HepG2 (cell line): ENCODE data around the gene DUSP12. TPM values are rescaled to one million over a fixed set of nuclear protein-coding genes. Genes with fewer than 3 reads are reported as not detected.

Experiments
- BHLHE40 ChIP-seq: IDR thresholded peaks from 2 replicates; pipeline ENCODE4 v1.6.1; 2011; ENCODE audit warnings: low read length, improper control_type of control experiment
- DNMT3B ChIP-seq: conservative IDR thresholded peaks from 2 replicates; pipeline ENCODE4 v1.6.1; 2016; ENCODE audit warnings: missing biosample characterization, control low read depth
- ELF3 ChIP-seq: IDR thresholded peaks from 2 replicates; pipeline ENCODE4 v1.6.1; 2016; ENCODE audit warnings: missing genetic modification reagents, missing compliant biosample characterization
- KDM5B ChIP-seq: sonication (generic); formaldehyde crosslinking; IDR thresholded peaks from 2 replicates; pipeline ENCODE4 v1.4.0; 2020; ENCODE audit warnings: missing genetic modification reagents, mild to moderate bottlenecking, borderline replicate concordance
- MAFF ChIP-seq: IDR thresholded peaks from 2 replicates; pipeline ENCODE4 v1.6.1; 2011; ENCODE audit warnings: low read depth, low read length, improper control_type of control experiment
- MED1 ChIP-seq: sonication (generic); formaldehyde crosslinking; IDR thresholded peaks from 2 replicates; pipeline ENCODE4 v1.4.0; 2020; ENCODE audit warnings: missing genetic modification reagents
- MXD4 ChIP-seq: IDR thresholded peaks from 2 replicates; pipeline ENCODE4 v1.6.1; 2016; ENCODE audit warnings: mild to moderate bottlenecking, missing biosample characterization, missing genetic modification reagents
- RNF2 ChIP-seq: fragments of 450-650 bp; conservative IDR thresholded peaks from 2 replicates; pipeline ENCODE4 v1.6.1; 2016; ENCODE audit warnings: low read depth
- SRSF1 ChIP-seq: fragments of 200-400 bp; formaldehyde crosslinking; optimal IDR thresholded peaks from 2 replicates; pipeline ENCODE3; 2017; ENCODE audit warnings: mild to moderate bottlenecking, low read depth, low read length, moderate library complexity
- YEATS4 ChIP-seq: sonication (generic); formaldehyde crosslinking; IDR thresholded peaks from 2 replicates; pipeline ENCODE4 v1.4.0; 2020; ENCODE audit warnings: missing genetic modification reagents, borderline replicate concordance
- ZBTB38 ChIP-seq: sonication (generic); formaldehyde crosslinking; IDR thresholded peaks from 2 replicates; pipeline ENCODE4 v1.5.1; 2020; ENCODE audit warnings: mild to moderate bottlenecking, missing genetic modification reagents
- ZFAT ChIP-seq: sonication (generic); formaldehyde crosslinking; conservative IDR thresholded peaks from 2 replicates; pipeline ENCODE4 v1.8.1; 2023; ENCODE audit warnings: missing genetic modification reagents, inconsistent platforms
- ZNF317 ChIP-seq: sonication (generic); formaldehyde crosslinking; IDR thresholded peaks from 2 replicates; pipeline ENCODE4 v1.5.0; 2020; ENCODE audit warnings: mild to moderate bottlenecking, missing genetic modification reagents
- ZNF326 ChIP-seq: sonication (generic); formaldehyde crosslinking; IDR thresholded peaks from 2 replicates; pipeline ENCODE4 v1.4.0; 2020; ENCODE audit warnings: missing genetic modification reagents, borderline replicate concordance
- ZNF678 ChIP-seq: sonication (generic); formaldehyde crosslinking; IDR thresholded peaks from 2 replicates; pipeline ENCODE4 v1.4.0; 2020; ENCODE audit warnings: mild to moderate bottlenecking, missing genetic modification reagents
- ZNF792 ChIP-seq: IDR thresholded peaks from 2 replicates; pipeline ENCODE4 v1.6.1; 2016
- polyA plus RNA-seq, 8 experiments: library from polyadenylated mRNA; depleted of rRNA in 3 of 8; stranded (reverse) in 7 of 8; unstranded in 1 of 8; fragments of >200 nt; fragmentation: Illumina TruSeq in 4 of 8; extraction: Trizol in 4 of 8; gene quantifications; 2 replicates each; pipeline versions ENCODE4 v1.2.1 to v1.2.3, GENCODE V29; 2011 to 2016; ENCODE audit warnings: low read depth in 4 of 8, missing spikeins in 1 of 8, mixed read lengths in 1 of 8; ENCODE audit not compliant: insufficient read depth in 1 of 8
- total RNA-seq, 5 experiments: library from RNA; depleted of rRNA; stranded (reverse); fragments of >200 nt; fragmentation: Illumina TruSeq; extraction: Trizol; gene quantifications; 2 replicates each; pipeline ENCODE4 v1.2.3, GENCODE V29; 2016; ENCODE audit warnings: low read depth in 1 of 5
- TF ChIP-seq, protein P1 (sequence below): sonication (generic); formaldehyde crosslinking; IDR thresholded peaks from 2 replicates; pipeline ENCODE4 v1.5.1; 2020; ENCODE audit warnings: mild to moderate bottlenecking, missing genetic modification reagents, borderline replicate concordance
- TF ChIP-seq, protein P2 (sequence below): sonication (generic); formaldehyde crosslinking; IDR thresholded peaks from 2 replicates; pipeline ENCODE4 v1.5.0; 2020; ENCODE audit warnings: mild to moderate bottlenecking, missing genetic modification reagents
- TF ChIP-seq, protein P3 (sequence below): sonication (generic); formaldehyde crosslinking; IDR thresholded peaks from 2 replicates; pipeline ENCODE4 v1.8.1; 2023; ENCODE audit warnings: mild to moderate bottlenecking, inconsistent platforms, moderate library complexity, missing genetic modification reagents, borderline replicate concordance
- TF ChIP-seq, protein P4 (sequence below): sonication (generic); formaldehyde crosslinking; IDR thresholded peaks from 2 replicates; pipeline ENCODE4 v1.8.1; 2023; ENCODE audit warnings: missing genetic modification reagents, mild to moderate bottlenecking, borderline replicate concordance

DUSP12 gene
- total and polyA plus RNA-seq, 2 of the 13 experiments (the other 11 are each of a cell fraction or from before 2014, with no cell fraction given), result 36.7 to 37.1 TPM

DNA sequence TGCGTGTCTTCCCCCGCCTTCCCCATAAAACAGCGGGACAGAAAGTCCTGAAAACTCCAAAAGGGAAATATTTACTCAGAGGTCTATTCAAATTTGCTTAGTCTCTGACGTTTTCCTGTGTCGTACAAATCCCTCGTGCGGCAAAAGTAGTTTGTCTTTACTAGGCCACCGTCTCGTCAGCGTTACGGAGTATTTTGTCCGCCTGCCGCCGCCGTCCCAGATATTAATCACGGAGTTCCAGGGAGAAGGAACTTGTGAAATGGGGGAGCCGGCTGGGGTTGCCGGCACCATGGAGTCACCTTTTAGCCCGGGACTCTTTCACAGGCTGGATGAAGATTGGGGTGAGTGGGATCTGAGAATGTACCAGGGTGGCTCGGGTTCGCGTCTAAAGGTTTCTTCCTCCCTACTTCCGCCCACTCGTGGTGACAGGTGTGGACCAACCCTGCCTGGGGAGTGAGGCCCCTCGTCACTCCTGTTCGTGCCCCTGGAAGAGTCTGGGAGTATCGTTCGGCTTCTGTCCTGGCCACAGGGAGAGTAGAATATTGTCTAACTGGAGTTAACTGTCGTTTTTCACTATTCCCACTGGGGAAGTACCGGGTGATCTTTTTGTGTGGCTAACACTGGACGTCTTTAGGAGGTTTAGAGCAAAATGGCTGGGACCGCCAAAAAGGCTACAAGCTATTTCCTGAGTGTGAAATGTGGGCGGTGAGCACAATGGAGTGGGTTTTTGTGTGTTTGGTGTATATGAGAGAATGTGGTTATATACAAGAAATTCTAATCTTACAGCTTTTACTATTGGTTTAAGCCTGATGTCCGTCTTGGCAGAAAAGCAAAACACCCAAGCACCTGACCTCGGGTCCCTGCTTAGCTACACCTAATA, 16.8 kb downstream of the DUSP12 start, which contains the start of gene ATF6 (continued):
- TF ChIP-seq SRSF1, result no peak
- peak; percentile 81; the same call in 1 of the 2 replicates for TF ChIP-seq DNMT3B
- TF ChIP-seq ZNF317, result peak; percentile 76; the same call in 1 of the 2 replicates
- peak; percentile 77 for TF ChIP-seq YEATS4 (CRISPR knock-in tag)
- TF ChIP-seq ZNF792 (CRISPR knock-in tag), result peak; percentile 15; the same call in 1 of the 2 replicates
- TF ChIP-seq ZNF326 (CRISPR knock-in tag), result no peak
- TF ChIP-seq, protein P1, sequence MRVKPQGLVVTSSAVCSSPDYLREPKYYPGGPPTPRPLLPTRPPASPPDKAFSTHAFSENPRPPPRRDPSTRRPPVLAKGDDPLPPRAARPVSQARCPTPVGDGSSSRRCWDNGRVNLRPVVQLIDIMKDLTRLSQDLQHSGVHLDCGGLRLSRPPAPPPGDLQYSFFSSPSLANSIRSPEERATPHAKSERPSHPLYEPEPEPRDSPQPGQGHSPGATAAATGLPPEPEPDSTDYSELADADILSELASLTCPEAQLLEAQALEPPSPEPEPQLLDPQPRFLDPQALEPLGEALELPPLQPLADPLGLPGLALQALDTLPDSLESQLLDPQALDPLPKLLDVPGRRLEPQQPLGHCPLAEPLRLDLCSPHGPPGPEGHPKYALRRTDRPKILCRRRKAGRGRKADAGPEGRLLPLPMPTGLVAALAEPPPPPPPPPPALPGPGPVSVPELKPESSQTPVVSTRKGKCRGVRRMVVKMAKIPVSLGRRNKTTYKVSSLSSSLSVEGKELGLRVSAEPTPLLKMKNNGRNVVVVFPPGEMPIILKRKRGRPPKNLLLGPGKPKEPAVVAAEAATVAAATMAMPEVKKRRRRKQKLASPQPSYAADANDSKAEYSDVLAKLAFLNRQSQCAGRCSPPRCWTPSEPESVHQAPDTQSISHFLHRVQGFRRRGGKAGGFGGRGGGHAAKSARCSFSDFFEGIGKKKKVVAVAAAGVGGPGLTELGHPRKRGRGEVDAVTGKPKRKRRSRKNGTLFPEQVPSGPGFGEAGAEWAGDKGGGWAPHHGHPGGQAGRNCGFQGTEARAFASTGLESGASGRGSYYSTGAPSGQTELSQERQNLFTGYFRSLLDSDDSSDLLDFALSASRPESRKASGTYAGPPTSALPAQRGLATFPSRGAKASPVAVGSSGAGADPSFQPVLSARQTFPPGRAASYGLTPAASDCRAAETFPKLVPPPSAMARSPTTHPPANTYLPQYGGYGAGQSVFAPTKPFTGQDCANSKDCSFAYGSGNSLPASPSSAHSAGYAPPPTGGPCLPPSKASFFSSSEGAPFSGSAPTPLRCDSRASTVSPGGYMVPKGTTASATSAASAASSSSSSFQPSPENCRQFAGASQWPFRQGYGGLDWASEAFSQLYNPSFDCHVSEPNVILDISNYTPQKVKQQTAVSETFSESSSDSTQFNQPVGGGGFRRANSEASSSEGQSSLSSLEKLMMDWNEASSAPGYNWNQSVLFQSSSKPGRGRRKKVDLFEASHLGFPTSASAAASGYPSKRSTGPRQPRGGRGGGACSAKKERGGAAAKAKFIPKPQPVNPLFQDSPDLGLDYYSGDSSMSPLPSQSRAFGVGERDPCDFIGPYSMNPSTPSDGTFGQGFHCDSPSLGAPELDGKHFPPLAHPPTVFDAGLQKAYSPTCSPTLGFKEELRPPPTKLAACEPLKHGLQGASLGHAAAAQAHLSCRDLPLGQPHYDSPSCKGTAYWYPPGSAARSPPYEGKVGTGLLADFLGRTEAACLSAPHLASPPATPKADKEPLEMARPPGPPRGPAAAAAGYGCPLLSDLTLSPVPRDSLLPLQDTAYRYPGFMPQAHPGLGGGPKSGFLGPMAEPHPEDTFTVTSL, result peak; percentile 67; the same call in 1 of the 2 replicates
- peak; percentile 47; the same call in 1 of the 2 replicates for TF ChIP-seq MAFF
- TF ChIP-seq, protein P2, sequence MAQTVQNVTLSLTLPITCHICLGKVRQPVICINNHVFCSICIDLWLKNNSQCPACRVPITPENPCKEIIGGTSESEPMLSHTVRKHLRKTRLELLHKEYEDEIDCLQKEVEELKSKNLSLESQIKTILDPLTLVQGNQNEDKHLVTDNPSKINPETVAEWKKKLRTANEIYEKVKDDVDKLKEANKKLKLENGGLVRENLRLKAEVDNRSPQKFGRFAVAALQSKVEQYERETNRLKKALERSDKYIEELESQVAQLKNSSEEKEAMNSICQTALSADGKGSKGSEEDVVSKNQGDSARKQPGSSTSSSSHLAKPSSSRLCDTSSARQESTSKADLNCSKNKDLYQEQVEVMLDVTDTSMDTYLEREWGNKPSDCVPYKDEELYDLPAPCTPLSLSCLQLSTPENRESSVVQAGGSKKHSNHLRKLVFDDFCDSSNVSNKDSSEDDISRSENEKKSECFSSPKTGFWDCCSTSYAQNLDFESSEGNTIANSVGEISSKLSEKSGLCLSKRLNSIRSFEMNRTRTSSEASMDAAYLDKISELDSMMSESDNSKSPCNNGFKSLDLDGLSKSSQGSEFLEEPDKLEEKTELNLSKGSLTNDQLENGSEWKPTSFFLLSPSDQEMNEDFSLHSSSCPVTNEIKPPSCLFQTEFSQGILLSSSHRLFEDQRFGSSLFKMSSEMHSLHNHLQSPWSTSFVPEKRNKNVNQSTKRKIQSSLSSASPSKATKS (CRISPR knock-in tag), result 0 out of 2 replicates have a peak, but pooled peaks have one; percentile 37
- 0 out of 2 replicates have a peak, but pooled peaks have one; percentile 45 for TF ChIP-seq ZNF678
- TF ChIP-seq KDM5B (CRISPR knock-in tag), result peak; percentile 66
- peak; percentile 33; the same call in 1 of the 2 replicates for TF ChIP-seq MXD4
- peak; percentile 53; the same call in 1 of the 2 replicates for TF ChIP-seq ZBTB38 (CRISPR knock-in tag)
- TF ChIP-seq, protein P3, sequence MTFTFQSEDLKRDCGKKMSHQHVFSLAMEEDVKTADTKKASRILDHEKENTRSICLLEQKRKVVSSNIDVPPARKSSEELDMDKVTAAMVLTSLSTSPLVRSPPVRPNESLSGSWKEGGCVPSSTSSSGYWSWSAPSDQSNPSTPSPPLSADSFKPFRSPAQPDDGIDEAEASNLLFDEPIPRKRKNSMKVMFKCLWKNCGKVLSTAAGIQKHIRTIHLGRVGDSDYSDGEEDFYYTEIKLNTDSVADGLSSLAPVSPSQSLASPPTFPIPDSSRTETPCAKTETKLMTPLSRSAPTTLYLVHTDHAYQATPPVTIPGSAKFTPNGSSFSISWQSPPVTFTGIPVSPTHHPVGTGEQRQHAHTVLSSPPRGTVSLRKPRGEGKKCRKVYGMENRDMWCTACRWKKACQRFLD, result 0 out of 2 replicates have a peak, but pooled peaks have one; percentile 69
- TF ChIP-seq, protein P4, sequence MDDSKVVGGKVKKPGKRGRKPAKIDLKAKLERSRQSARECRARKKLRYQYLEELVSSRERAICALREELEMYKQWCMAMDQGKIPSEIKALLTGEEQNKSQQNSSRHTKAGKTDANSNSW (CRISPR knock-in tag), result no peak
- TF ChIP-seq MED1 (CRISPR knock-in tag), result peak; percentile 73
- 0 out of 2 replicates have a peak, but pooled peaks have one; percentile 40 for TF ChIP-seq RNF2
- no peak for TF ChIP-seq ZFAT (CRISPR knock-in tag)
- peak; percentile 86 for TF ChIP-seq ELF3 (CRISPR knock-in tag)
- TF ChIP-seq BHLHE40, result peak; percentile 74
